Colon (tissue), 2 donors: Measurements from ENCODE around the gene ADGRL1.
"Not testable (repeated sequence)": the region's sequence is repeated elsewhere in the genome, so short reads cannot be mapped to it uniquely, and the experiment has no call there.

Experiments
- FAIRE-seq: peaks from 2 replicates; lab custom pipeline; 2012; peaks lifted over from hg19 to GRCh38; lab: Jason Lieb, UNC
- donor health status: control.
- donor health status: control.

ADGRL1 gene

GRCh38 chr19:14160017-14160703 is 45.8 kb downstream of the ADGRL1 start:
- no peak for FAIRE-seq

- no peak for FAIRE-seq
Observed at GRCh38 chr19:14159059-14159458, 46.9 kb downstream of the ADGRL1 start.

GRCh38 chr19:14158276-14159023 is 47.5 kb downstream of the ADGRL1 start:
- FAIRE-seq, result no peak

GRCh38 chr19:14156971-14157717 is 48.8 kb downstream of the ADGRL1 start:
- no peak for FAIRE-seq

- no peak for FAIRE-seq
Observed at GRCh38 chr19:14156122-14156521, 49.8 kb downstream of the ADGRL1 start.

GRCh38 chr19:14155371-14155770 is 50.6 kb downstream of the ADGRL1 start:
- FAIRE-seq, result no peak

- no peak for FAIRE-seq
Observed at GRCh38 chr19:14152713-14153112, 53.3 kb downstream of the ADGRL1 start.

GRCh38 chr19:14150770-14151661 is 55.0 kb downstream of the ADGRL1 start:
- FAIRE-seq, result no peak

- FAIRE-seq, result no peak
Observed at GRCh38 chr19:14150041-14150769, 55.8 kb downstream of the ADGRL1 start.

GRCh38 chr19:14149509-14149994 is 56.4 kb downstream of the ADGRL1 start:
- no peak for FAIRE-seq

GRCh38 chr19:14148751-14149410 is 57.1 kb downstream of the ADGRL1 start:
- FAIRE-seq, result no peak

- no peak for FAIRE-seq
Observed at GRCh38 chr19:14147797-14148605, 58.0 kb downstream of the ADGRL1 start.

- no peak for FAIRE-seq
Observed at GRCh38 chr19:14146789-14147216, 59.2 kb downstream of the ADGRL1 start.

- FAIRE-seq, result not testable (repeated sequence)
Observed at GRCh38 chr19:14146169-14146568, 59.8 kb downstream of the ADGRL1 start.

- no peak for FAIRE-seq
Observed at GRCh38 chr19:14145381-14145780, 60.6 kb downstream of the ADGRL1 start.

- FAIRE-seq, result no peak
Observed at GRCh38 chr19:14142262-14143190, 63.4 kb downstream of the ADGRL1 start.

- FAIRE-seq, result no peak
Observed at GRCh38 chr19:14141041-14141440, 64.9 kb downstream of the ADGRL1 start.

GRCh38 chr19:14139944-14140343 is 66.0 kb downstream of the ADGRL1 start:
- FAIRE-seq, result no peak
